ENCODE data around the gene GPR180. TPM values are rescaled to one million over a fixed set of nuclear protein-coding genes. Genes with fewer than 3 reads are reported as not detected.

GPR180 gene
- total and polyA plus RNA-seq, 2 experiments from 2014 or later: 3.7 to 9.5 TPM

GRCh38 chr13:94557684-94558235, 43.9 kb upstream of the GPR180 start:
- DNase-seq (ENCODE audit: low spot score): no peak
- Mint-ChIP-seq H3K27ac (no peak overlapping the region), H3K27me3 (ENCODE audit: insufficient read depth, low read depth, poor library complexity) (no peaks in the 10 kb centered on the region), H3K4me3 (no peak overlapping the region), H3K36me3 (ENCODE audit: low read depth) (no peaks in the 10 kb centered on the region), H3K4me1 (peaks cover 4% of the 10 kb centered on the region; the same call in 1 of the 3 replicates), H3K9me3 (no peaks in the 10 kb centered on the region)
- TF ChIP-seq POLR2AphosphoS5 (IDR thresholded peaks at IDR 0.05; ENCODE audit: low read depth): no peak
- TF ChIP-seq ETS1 (IDR thresholded peaks at IDR 0.05): no peak
- no peak for TF ChIP-seq CTCF (conservative IDR thresholded peaks at IDR 0.05; ENCODE audit: low read depth in 2 of 2)
- no peak for TF ChIP-seq REST (IDR thresholded peaks at IDR 0.05; ENCODE audit: unreplicated experiment)
- TF ChIP-seq ZNF462 (CRISPR knock-in tag; IDR thresholded peaks at IDR 0.05): no peak
- no peak for TF ChIP-seq EZH2 (IDR thresholded peaks at IDR 0.05; ENCODE audit: low read depth, unreplicated experiment)
- TF ChIP-seq JUNB (IDR thresholded peaks at IDR 0.05; ENCODE audit: unreplicated experiment): no peak
- no peak for TF ChIP-seq STAT1 (IDR thresholded peaks at IDR 0.05; ENCODE audit: unreplicated experiment)
- Histone ChIP-seq H3K27me3 (ENCODE audit: insufficient read depth) (no peaks in the 10 kb centered on the region), H4K20me1 (replicated peaks; ENCODE audit: insufficient read depth) (no peaks in the 10 kb centered on the region), H3K27ac (ENCODE audit: low read depth) (no peak overlapping the region), H2AFZ (no peak overlapping the region), H3K79me2 (replicated peaks; ENCODE audit: insufficient read depth) (no peaks in the 10 kb centered on the region), H3K4me2 (no peak overlapping the region), H3K9me2 (ENCODE audit: insufficient read depth) (no peaks in the 10 kb centered on the region), H3F3A (replicated peaks; ENCODE audit: low read depth) (no peaks in the 10 kb centered on the region), H3K4me3 (no peak overlapping the region), H3K4me1 (ENCODE audit: insufficient read depth) (no peaks in the 10 kb centered on the region), H3K36me3 (ENCODE audit: insufficient read depth) (no peaks in the 10 kb centered on the region)
- ATAC-seq: no peak
